NCI-H2081 (cell line): ENCODE results near the gene CES5A.
"Not testable (repeated sequence)": the region's sequence is repeated elsewhere in the genome, so short reads cannot be mapped to it uniquely, and the experiment has no call there.

Experiments
- DNase-seq, 2 experiments: peaks; one replicate each; lab custom pipeline; 2025; lab: John Stamatoyannopoulos, UW

CES5A gene

GRCh38 chr16:55828680-55829079 lies 46.5 kb downstream of the CES5A start:
- DNase-seq = no peak

GRCh38 chr16:55825115-55825728 lies 50.0 kb downstream of the CES5A start:
- DNase-seq = no peak

GRCh38 chr16:55824473-55825000 lies 50.6 kb downstream of the CES5A start:
- no peak for DNase-seq

- DNase-seq = no peak
Measured at GRCh38 chr16:55822280-55822810, 52.8 kb downstream of the CES5A start.

GRCh38 chr16:55821210-55821609 lies 54.0 kb downstream of the CES5A start:
- no peak for DNase-seq

GRCh38 chr16:55820615-55821014 lies 54.6 kb downstream of the CES5A start:
- no peak for DNase-seq

GRCh38 chr16:55817236-55817912 lies 57.8 kb downstream of the CES5A start:
- no peak for DNase-seq

GRCh38 chr16:55816222-55816621 lies 59.0 kb downstream of the CES5A start:
- not testable (repeated sequence) for DNase-seq

- no peak for DNase-seq
Measured at GRCh38 chr16:55815320-55815719, 59.9 kb downstream of the CES5A start.

- DNase-seq = not testable (repeated sequence)
Measured at GRCh38 chr16:55814174-55814573, 61.0 kb downstream of the CES5A start.

- DNase-seq = not testable (repeated sequence)
Measured at GRCh38 chr16:55813730-55814129, 61.4 kb downstream of the CES5A start.

GRCh38 chr16:55812951-55813350 lies 62.2 kb downstream of the CES5A start:
- no peak for DNase-seq

- DNase-seq = no peak
Measured at GRCh38 chr16:55811811-55812210, 63.4 kb downstream of the CES5A start.

- no peak for DNase-seq
Measured at GRCh38 chr16:55810451-55810961, 64.7 kb downstream of the CES5A start.

- DNase-seq = no peak
Measured at GRCh38 chr16:55809851-55810250, 65.3 kb downstream of the CES5A start.

- DNase-seq = no peak
Measured at GRCh38 chr16:55809386-55809785, 65.8 kb downstream of the CES5A start.

GRCh38 chr16:55808286-55808685 lies 66.9 kb downstream of the CES5A start:
- not testable (repeated sequence) for DNase-seq

GRCh38 chr16:55805104-55805503 lies 70.1 kb downstream of the CES5A start:
- not testable (repeated sequence) for DNase-seq

GRCh38 chr16:55803681-55804080 lies 71.5 kb downstream of the CES5A start:
- not testable (repeated sequence) for DNase-seq
